Measurements from ENCODE around the gene MAP4K4.

DNA sequence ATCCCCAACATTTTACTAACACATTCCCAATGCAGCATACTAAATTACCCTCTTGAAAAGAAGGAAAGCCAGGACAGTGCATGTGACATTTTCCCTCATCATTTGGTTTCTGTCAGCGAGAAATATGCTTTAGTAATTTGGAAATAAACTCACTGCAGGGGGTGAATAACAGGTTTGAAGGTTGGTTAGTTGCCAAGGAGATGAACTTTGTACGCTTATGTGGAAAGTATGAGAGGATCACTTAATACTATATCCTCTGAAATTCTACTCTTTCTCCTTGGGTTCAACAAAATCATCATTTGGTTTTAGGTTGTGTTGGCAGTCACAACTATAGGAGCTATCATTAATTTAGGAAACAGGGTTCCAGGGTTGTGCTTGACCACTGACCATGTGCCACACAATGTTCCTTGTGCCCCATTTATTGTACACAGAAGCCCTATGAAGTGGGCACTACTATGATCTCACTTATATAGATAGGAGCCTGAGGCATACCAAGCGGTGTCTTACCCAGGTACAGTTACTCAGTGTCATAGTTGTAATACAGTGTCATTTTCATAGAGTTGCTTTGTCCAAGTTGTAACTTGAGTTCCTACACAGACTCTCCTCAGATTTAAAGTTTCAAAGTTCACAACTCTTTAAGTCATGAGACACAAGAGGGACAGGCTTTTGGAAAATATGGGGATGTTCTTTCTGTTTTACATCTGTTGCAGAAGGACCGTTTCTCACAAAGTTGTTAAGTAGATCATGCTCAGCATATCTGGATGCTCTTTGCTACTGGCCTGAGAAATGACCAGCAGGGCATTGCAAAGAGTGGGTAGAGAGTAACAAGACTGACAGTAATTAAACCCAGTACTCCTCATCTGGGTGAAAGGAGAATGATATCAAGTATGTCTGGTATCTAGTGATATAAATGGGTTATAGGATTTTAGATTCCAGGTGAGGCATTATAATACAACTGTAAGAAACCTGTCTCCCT, 91.8 kb downstream of the MAP4K4 start:
- TF ChIP-seq, protein P1, sequence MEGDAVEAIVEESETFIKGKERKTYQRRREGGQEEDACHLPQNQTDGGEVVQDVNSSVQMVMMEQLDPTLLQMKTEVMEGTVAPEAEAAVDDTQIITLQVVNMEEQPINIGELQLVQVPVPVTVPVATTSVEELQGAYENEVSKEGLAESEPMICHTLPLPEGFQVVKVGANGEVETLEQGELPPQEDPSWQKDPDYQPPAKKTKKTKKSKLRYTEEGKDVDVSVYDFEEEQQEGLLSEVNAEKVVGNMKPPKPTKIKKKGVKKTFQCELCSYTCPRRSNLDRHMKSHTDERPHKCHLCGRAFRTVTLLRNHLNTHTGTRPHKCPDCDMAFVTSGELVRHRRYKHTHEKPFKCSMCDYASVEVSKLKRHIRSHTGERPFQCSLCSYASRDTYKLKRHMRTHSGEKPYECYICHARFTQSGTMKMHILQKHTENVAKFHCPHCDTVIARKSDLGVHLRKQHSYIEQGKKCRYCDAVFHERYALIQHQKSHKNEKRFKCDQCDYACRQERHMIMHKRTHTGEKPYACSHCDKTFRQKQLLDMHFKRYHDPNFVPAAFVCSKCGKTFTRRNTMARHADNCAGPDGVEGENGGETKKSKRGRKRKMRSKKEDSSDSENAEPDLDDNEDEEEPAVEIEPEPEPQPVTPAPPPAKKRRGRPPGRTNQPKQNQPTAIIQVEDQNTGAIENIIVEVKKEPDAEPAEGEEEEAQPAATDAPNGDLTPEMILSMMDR (IDR thresholded peaks at IDR 0.05; ENCODE audit: borderline replicate concordance, extremely low read depth, low read length, poor library complexity, severe bottlenecking), result no peak
- TF ChIP-seq EZH2 (IDR thresholded peaks at IDR 0.05; ENCODE audit: borderline replicate concordance, low read depth, low read length, severe bottlenecking), result no peak

Data from DND-41 (cell line).